PC-9 (cell line): ENCODE data around the gene SSTR3.

Source experiments
- EZH2 ChIP-seq: fragments of 200-600 bp; sonication (generic); IDR thresholded peaks from 2 replicates; pipeline ENCODE4 v1.8.0; 2017; ENCODE audit warnings: antibody characterized with exemption, low read depth
- TF ChIP-seq, protein P1 (sequence below): fragments of 200-600 bp; sonication (generic); conservative IDR thresholded peaks from 2 replicates; pipeline ENCODE4 v1.6.1; 2017; ENCODE audit warnings: mixed run types, antibody characterized with exemption, mild to moderate bottlenecking, moderate library complexity

DNA sequence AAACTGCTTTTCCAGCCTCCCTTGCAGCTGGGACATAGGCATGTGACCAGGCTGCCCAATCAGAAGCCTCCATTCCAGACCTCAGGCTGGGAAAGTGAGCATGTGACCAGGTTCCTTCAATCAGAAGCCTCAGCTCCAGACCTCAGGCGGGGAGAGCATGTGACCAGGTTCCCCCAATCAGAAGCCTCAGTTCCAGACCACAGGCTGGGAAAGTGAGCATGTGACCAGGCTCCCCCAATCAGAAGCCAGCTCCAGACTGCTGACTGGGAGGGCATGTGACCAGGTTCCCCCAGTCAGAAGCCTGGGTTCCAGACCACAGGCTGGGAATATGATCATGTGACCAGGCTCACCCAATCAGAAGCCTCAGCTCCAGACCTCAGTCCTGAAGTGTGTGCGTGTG is 50.8 kb downstream of the SSTR3 start:
- TF ChIP-seq, protein P1, sequence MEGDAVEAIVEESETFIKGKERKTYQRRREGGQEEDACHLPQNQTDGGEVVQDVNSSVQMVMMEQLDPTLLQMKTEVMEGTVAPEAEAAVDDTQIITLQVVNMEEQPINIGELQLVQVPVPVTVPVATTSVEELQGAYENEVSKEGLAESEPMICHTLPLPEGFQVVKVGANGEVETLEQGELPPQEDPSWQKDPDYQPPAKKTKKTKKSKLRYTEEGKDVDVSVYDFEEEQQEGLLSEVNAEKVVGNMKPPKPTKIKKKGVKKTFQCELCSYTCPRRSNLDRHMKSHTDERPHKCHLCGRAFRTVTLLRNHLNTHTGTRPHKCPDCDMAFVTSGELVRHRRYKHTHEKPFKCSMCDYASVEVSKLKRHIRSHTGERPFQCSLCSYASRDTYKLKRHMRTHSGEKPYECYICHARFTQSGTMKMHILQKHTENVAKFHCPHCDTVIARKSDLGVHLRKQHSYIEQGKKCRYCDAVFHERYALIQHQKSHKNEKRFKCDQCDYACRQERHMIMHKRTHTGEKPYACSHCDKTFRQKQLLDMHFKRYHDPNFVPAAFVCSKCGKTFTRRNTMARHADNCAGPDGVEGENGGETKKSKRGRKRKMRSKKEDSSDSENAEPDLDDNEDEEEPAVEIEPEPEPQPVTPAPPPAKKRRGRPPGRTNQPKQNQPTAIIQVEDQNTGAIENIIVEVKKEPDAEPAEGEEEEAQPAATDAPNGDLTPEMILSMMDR = no peak
- no peak for TF ChIP-seq EZH2
